GM18505 (cell line): ENCODE data around the gene APRT.

Experiments used
- ATAC-seq: cut with Tn5 transposase; IDR thresholded peaks from one replicate; pipeline ENCODE4 v1.9.1; 2021; ENCODE audit not compliant: unreplicated experiment
- POLR2A ChIP-seq: IDR thresholded peaks from 4 replicates; pipeline ENCODE4 v1.6.1; 2011; ENCODE audit warnings: borderline replicate concordance; ENCODE audit not compliant: insufficient read depth, insufficient read length; ENCODE audit errors: extremely low read depth

APRT gene

DNA sequence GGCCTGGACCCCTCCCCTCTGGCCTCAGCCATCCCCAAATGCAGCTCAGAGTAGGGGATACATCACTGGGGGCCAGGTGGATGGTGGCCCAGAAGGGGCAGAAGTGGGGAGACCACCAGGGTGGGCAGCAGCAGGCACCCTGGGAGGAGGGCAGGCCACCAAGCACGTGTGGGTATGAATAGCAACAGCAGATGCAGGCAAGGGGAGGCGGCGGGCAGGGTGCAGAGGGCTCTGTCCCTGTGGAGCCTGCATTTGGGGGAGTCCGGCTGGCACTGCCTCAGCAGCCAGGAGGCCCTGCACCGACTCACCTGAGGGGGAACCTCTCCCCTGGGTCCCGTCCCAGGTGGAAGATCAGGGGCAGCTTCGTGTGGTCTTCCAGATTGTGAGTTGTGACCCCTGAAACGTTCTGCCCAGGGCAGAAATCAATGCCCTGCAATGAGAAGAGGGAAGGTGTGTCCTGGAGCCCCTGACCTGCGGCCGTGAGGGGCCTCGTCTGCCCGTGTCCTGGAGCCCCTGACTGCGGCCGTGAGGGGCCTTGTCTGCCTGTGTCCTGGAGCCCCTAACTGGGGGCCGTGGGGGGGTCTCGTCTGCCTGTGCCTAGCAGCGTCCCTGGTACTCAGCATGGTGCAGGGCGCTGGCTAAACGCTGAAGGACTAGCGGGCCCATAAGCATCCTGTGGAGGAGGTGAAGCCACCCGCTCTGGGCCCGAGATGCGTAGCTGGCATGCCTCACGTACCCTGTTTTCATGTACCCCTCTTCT, 10.7 kb upstream of the APRT start:
- ATAC-seq = no peak
- no peak for TF ChIP-seq POLR2A

DNA sequence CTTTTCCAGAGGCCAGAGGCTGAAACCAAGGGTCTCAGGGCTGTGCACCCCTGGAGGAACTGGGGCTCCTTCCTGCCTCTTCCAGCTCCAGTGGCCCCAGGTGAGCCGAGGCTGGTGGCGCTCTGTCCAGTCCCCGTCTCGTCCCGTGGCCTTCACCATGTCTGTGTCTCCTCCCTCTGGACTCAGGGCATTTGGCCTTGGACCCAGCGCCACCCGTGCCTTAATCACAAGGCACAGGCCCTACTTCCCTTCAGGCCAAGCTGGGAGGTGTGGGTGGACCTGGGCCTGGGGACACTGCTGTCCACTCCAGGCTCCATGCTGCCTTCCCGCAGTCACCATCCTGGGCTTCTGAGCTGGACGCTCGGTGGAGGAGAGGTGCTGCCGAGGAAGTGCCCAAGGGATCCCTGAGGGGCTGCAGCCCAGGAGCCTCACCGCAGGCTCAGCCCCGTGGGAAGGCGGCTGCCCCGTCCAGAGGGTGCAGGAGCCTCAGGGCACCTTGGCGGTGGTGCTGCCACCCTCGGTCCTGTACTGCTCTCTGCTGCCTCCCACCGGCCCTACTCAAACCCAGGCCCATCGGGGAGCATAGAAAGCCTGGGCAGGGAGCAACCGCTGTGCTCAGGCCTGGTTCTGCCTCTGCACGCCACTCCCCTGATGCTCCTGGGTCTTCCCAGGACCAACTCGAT, 9.6 kb upstream of the APRT start:
- no peak for ATAC-seq
- no peak for TF ChIP-seq POLR2A

GRCh38 chr16:88820385-88821025, 8.8 kb upstream of the APRT start:
- no peak for TF ChIP-seq POLR2A
- ATAC-seq = no peak

DNA sequence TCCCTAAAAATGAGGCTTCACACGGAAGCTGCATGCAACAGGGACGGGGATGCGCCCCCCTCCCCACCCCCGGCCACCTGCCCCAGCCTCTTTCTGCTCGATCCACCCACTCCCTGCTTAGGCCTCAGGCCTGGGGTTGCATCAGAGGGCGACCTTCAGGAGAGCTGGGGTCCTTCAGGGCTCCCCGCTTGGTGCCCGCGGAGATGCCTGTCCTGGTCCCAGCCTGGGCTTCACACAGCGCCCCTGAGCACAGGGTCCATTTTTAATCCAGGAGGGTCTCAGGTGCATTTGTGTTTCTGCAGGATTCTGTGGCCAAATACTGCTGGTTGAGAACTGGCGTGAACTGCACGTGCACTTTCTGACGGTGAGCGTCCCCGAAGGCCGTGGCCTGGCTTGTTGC, 7.4 kb upstream of the APRT start:
- TF ChIP-seq POLR2A = no peak
- no peak for ATAC-seq

- no peak for TF ChIP-seq POLR2A
- ATAC-seq = no peak
Measured at GRCh38 chr16:88818575-88818874, 6.8 kb upstream of the APRT start.

DNA sequence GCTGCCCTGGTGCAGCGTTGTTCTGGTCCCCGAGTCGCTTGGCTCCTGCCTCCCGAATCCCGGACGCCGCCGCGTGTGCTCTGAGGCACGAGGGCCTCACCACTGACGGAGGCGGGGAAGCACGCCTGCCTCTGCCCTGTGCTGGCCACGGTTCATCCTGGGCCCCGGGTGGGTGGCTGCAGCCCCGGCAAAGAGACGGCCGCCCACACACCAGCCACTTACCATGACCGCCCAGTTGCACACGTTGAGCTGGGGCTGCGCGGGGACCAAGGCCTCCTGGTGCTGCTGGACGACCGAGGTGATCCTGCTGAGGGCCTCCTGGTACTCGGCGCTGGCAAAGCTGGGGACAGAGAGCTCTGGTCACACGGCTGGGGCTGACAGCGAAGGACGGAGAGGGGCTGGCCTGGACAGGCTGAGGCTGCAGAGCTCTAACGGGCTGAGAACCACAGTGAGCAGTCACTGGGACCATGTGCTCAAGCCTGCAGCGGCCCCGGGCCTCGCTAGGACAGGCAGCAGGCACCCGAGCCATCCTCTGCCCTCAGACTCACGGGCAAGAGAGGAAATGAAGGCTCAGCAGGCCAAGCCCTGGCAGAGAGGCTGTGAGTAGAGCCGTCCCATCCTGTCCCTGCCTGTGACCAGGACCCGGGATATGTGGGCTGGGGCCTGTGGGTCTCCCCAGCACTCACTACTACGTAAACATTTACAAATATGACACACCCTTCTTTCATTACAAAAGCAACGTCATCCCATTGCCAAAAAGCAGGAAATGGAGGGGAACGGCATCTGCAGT, 6.3 kb upstream of the APRT start:
- ATAC-seq = no peak
- TF ChIP-seq POLR2A = no peak

DNA sequence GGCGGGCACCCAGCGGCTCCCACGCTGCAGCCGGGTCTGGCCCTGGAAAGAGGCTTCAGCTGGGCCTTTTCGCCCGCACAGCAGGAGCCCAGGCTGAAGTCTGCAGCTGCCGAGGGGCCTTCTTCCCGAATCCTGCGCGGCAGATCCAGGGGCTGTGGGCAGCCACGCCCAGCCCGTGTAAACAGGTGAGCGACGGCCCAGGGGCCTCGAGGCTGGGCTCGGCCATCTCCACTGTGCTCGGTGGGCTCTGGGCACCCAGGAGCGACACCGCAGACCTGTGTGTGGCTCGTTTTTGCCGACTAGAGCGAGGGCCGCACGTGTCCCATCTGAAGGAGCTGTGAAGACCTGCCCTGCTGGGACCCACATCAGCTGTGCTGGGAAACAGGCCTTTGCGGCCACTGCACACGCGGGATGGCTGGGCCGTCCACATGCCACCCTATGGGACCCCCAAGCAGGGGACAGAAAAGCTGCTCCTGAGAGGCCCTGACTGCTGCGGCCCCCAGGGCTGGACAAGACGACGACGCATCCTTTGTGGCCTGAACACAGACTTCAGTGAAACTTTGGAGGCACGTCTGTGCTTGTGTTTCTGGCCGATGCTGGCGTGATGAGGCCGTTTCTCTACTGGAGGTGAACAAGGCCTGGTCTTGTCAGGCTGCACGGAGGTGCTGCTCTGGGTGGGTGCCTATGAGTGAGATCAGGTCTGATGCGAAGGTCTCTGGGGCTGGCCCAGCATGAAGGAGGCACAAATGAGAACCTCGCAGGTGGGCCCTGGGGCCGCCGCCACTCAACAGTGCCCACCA, 5.2 kb upstream of the APRT start:
- ATAC-seq = no peak
- no peak for TF ChIP-seq POLR2A

- ATAC-seq = no peak
- TF ChIP-seq POLR2A = no peak
Measured at GRCh38 chr16:88815901-88816589, 4.3 kb upstream of the APRT start.

DNA sequence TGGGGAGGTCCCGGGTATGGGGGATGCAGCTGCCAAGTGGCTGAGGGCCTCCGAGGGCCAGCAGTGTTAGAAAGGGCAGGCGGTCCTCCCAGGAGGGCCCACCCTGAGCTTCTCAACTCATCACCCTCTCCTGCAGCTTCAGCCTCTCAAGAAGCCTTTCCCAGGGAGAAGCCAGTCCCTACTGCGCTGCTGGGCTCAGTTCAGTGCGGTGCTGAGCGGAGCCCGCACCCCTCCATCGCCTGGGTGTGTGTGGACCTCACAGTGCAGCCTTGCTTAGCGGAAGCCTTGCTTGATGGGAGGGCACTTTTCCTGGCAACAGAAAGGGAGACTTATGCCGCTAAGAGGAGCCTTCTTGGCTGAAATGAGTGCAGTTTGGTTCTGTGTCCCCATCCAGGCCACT, 3.5 kb upstream of the APRT start:
- ATAC-seq = no peak
- no peak for TF ChIP-seq POLR2A

GRCh38 chr16:88814144-88814502, 2.4 kb upstream of the APRT start:
- ATAC-seq = no peak
- TF ChIP-seq POLR2A = no peak

GRCh38 chr16:88813269-88814143, 1.8 kb upstream of the APRT start:
- no peak for TF ChIP-seq POLR2A
- no peak for ATAC-seq

DNA sequence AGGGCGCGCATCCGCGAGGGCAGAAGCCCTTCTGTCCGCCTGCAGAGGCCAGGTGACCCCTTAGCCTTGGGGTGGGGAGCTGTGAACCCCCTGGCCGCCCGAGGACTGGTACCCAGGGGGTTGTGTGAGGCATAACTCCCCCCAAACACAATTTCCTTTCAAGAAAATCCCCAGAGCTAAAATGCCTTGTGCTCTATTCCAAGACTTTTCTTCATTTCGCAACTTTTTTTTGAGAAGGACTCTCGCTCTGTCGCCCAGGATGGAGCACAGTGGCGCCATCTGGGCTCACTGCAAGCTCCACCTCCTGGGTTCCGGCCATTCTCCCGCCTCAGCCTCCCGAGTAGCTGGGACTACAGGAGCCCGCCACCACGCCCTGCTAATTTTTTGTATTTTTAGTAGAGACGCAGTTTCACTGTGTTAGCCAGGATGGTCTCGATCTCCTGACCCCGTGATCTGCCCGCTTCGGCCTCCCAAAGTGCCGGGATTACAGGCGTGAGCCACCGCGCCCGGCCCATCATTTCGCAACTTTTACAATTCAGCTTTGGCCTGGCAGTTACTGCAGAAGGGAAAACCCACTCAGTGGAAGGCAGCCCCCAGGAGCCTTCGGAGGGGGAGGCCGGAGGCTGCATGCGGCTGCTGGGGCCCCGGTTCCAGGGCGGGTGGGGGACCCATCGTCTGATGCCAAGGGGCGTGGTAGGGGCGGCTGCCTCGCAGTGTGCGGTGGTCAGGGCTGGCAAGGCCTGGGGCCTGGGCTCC, 963 bp upstream of the APRT start:
- TF ChIP-seq POLR2A = no peak

More for the DNA sequence above, 963 bp upstream of the APRT start:
- ATAC-seq = no peak
